ENCODE measurements around the gene OSBPL7. TPM values are rescaled to one million over a fixed set of nuclear protein-coding genes. Genes with fewer than 3 reads are reported as not detected.

Gene OSBPL7
- total RNA-seq, result 10 to 100 TPM in 2 of 4 donors, 1 to 10 TPM in 2; 8.6 to 19.5 (median 11.2) TPM

- TF ChIP-seq POLR2A (IDR thresholded peaks at IDR 0.05) (no peak), CTCF (IDR thresholded peaks at IDR 0.05) (peak in 1 of 5 experiments; percentile 22)
- H3K4me3 ChIP-seq, result peak within 1 kb of the TSS; percentile 23 to 66 (median 58)
- 4 to 6% methylated on average over 16 to 21 of the region's 21 CpGs for WGBS, 2 donors
- no peaks in the 10 kb centered on the region for H3K9me3 ChIP-seq
- DNase-seq (ENCODE audit: low spot score in 2 of 2), result peak in 1 of 2 donors; percentile 11
- peaks cover 0 to 74% (median 34%) of the 10 kb centered on the region in 3 donors for H3K36me3 ChIP-seq
- H3K27me3 ChIP-seq, result no peaks in the 10 kb centered on the region
- peak within 1 kb of the TSS; percentile 1 to 78 (median 62) for H3K27ac ChIP-seq
- H3K4me1 ChIP-seq, result peaks cover 0 to 29% (median 11%) of the 10 kb centered on the region in 4 donors
Observed at GRCh38 chr17:47821424-47822391, at the start of gene OSBPL7. TSS of gene OSBPL7 (minus strand) at chr17:47821794. CDS start at chr17:47820278, 1,516 bp downstream.

- Histone ChIP-seq H3K4me1 (peaks cover 0 to 14% (median 3%) of the 10 kb centered on the region in 4 donors), H3K9me3 (no peaks in the 10 kb centered on the region), H3K27me3 (peaks cover 0 to 76% of the 10 kb centered on the region in 2 donors), H3K27ac (no peak overlapping the region), H3K36me3 (no peaks in the 10 kb centered on the region), H3K4me3 (no peak overlapping the region)
- TF ChIP-seq EP300 (IDR thresholded peaks at IDR 0.05) (no peak), POLR2A (IDR thresholded peaks at IDR 0.05) (no peak), CTCF (IDR thresholded peaks at IDR 0.05) (no peak)
- DNase-seq (ENCODE audit: low spot score in 2 of 2), result no peak
Observed at GRCh38 chr17:47871048-47871447, 49.5 kb upstream of the OSBPL7 start.

GRCh38 chr17:47870056-47870455, 48.5 kb upstream of the OSBPL7 start:
- H3K9me3 ChIP-seq, result no peaks in the 10 kb centered on the region
- no peak overlapping the region for H3K27ac ChIP-seq
- DNase-seq (ENCODE audit: low spot score in 2 of 2), result no peak
- H3K27me3 ChIP-seq, result peaks cover 0 to 78% of the 10 kb centered on the region in 2 donors
- peaks cover 0 to 14% (median 3%) of the 10 kb centered on the region in 4 donors for H3K4me1 ChIP-seq
- no peak overlapping the region for H3K4me3 ChIP-seq
- H3K36me3 ChIP-seq, result no peaks in the 10 kb centered on the region
- no peak for TF ChIP-seq CTCF (IDR thresholded peaks at IDR 0.05)
- no peak for TF ChIP-seq POLR2A (IDR thresholded peaks at IDR 0.05)
- TF ChIP-seq EP300 (IDR thresholded peaks at IDR 0.05), result no peak
- WGBS, 2 donors, result 24 to 32% methylated on average over 1 of the region's 1 CpG

GRCh38 chr17:47869114-47869513, 47.5 kb upstream of the OSBPL7 start:
- peaks cover 0 to 72% of the 10 kb centered on the region in 2 donors for H3K27me3 ChIP-seq
- no peak overlapping the region for H3K27ac ChIP-seq
- H3K4me1 ChIP-seq, result peaks cover 0 to 14% (median 3%) of the 10 kb centered on the region in 4 donors
- DNase-seq (ENCODE audit: low spot score in 2 of 2), result no peak
- TF ChIP-seq EP300 (IDR thresholded peaks at IDR 0.05), result no peak
- H3K4me3 ChIP-seq, result no peak overlapping the region
- H3K9me3 ChIP-seq, result no peaks in the 10 kb centered on the region
- H3K36me3 ChIP-seq, result no peaks in the 10 kb centered on the region
- WGBS, 2 donors, result 18 to 29% methylated on average over 2 of the region's 2 CpGs

GRCh38 chr17:47867813-47868533, 46.4 kb upstream of the OSBPL7 start:
- peaks cover 0 to 10% (median 3%) of the 10 kb centered on the region in 4 donors for H3K4me1 ChIP-seq
- H3K27ac ChIP-seq, result no peak overlapping the region
- no peak for TF ChIP-seq CTCF (IDR thresholded peaks at IDR 0.05)
- no peak for TF ChIP-seq POLR2A (IDR thresholded peaks at IDR 0.05)
- no peak for TF ChIP-seq EP300 (IDR thresholded peaks at IDR 0.05)
- H3K36me3 ChIP-seq, result no peaks in the 10 kb centered on the region
- H3K9me3 ChIP-seq, result no peaks in the 10 kb centered on the region
- H3K27me3 ChIP-seq, result peaks cover 0 to 65% of the 10 kb centered on the region in 2 donors
- H3K4me3 ChIP-seq, result no peak overlapping the region
- no peak for DNase-seq (ENCODE audit: low spot score in 2 of 2)
- 86 to 87% methylated on average over 11 of the region's 11 CpGs for WGBS, 2 donors
